GM13977 (cell line): Measurements from ENCODE around the gene AGAP2.
"Not testable (repeated sequence)": the region's sequence is repeated elsewhere in the genome, so short reads cannot be mapped to it uniquely, and the experiment has no call there.

Experiments
- DNase-seq: peaks from one replicate; pipeline ENCODE4 v3.0.0; 2012; ENCODE audit warnings: low spot score
- in situ Hi-C: fragments of 300-500 bp; cut with MboI; formaldehyde crosslinking; loops from one replicate; pipeline ENCODE4 v1.12.0; 2022; ENCODE audit warnings: low sequenced_read_pairs, low pct_unique_long_range_greater_than_20kb, mixed read lengths, inconsistent platforms; ENCODE audit not compliant: unreplicated experiment
- TF ChIP-seq, protein P1 (sequence below): IDR thresholded peaks from 2 replicates; pipeline ENCODE4 v1.5.1; 2012; ENCODE audit warnings: mild to moderate bottlenecking, control low read depth; ENCODE audit not compliant: insufficient read depth; ENCODE audit errors: extremely low read depth, missing control alignments

AGAP2 gene

GRCh38 chr12:57724003-57724935, 14.3 kb downstream of the AGAP2 start:
- in situ Hi-C loops: no loop called here
- TF ChIP-seq, protein P1, sequence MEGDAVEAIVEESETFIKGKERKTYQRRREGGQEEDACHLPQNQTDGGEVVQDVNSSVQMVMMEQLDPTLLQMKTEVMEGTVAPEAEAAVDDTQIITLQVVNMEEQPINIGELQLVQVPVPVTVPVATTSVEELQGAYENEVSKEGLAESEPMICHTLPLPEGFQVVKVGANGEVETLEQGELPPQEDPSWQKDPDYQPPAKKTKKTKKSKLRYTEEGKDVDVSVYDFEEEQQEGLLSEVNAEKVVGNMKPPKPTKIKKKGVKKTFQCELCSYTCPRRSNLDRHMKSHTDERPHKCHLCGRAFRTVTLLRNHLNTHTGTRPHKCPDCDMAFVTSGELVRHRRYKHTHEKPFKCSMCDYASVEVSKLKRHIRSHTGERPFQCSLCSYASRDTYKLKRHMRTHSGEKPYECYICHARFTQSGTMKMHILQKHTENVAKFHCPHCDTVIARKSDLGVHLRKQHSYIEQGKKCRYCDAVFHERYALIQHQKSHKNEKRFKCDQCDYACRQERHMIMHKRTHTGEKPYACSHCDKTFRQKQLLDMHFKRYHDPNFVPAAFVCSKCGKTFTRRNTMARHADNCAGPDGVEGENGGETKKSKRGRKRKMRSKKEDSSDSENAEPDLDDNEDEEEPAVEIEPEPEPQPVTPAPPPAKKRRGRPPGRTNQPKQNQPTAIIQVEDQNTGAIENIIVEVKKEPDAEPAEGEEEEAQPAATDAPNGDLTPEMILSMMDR: no peak
- DNase-seq: no peak

- in situ Hi-C loops: no loop called here
- DNase-seq: peak; percentile 28
- TF ChIP-seq, protein P1: no peak
Observed at GRCh38 chr12:57723630-57723962, 14.9 kb downstream of the AGAP2 start.

DNA sequence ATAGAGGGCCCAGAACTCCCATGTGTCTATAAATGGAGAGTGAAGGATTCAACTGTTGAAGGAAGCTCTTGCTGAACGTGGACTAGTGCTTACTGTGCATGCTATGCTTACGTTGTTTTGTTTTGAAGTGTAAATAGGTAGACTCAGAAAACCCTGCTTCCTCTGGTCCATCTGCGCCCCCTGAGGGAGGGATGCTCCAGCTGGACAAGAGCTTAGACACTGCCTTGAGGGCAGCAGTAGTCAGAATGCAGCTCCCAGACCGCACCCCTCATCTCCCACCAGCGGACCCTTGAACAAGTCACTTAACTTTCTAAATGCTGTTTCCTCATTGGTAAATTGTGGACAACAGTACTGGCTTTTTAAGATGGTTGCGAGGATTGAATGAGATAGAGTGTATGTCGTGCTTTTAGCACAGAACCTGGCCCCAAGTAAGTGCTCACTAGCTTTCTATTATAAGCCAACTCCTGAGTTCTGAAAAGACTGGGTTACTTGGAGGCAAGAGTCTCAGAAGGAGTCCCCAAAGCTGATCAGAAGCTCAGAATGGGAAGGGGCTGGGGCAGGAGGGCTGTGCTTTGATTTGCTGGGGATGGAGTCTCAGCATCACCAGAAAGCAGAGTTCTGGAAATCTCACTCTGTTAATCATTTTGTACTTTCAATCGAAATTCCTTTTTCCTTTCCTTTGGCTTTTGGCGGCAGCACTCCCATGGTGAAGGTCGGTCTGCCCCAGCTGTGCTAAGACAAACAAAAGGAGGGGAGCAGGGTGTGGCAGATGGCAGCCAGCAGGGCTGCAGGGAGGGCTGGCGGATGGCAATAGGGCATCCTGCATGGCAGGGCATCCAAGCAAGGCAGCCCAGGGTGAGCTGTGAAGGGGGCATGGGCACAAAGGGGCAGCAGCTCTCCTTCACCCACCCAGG, 15.6 kb downstream of the AGAP2 start:
- DNase-seq: peak; percentile 16
- in situ Hi-C loops: no loop called here
- TF ChIP-seq, protein P1: no peak

DNA sequence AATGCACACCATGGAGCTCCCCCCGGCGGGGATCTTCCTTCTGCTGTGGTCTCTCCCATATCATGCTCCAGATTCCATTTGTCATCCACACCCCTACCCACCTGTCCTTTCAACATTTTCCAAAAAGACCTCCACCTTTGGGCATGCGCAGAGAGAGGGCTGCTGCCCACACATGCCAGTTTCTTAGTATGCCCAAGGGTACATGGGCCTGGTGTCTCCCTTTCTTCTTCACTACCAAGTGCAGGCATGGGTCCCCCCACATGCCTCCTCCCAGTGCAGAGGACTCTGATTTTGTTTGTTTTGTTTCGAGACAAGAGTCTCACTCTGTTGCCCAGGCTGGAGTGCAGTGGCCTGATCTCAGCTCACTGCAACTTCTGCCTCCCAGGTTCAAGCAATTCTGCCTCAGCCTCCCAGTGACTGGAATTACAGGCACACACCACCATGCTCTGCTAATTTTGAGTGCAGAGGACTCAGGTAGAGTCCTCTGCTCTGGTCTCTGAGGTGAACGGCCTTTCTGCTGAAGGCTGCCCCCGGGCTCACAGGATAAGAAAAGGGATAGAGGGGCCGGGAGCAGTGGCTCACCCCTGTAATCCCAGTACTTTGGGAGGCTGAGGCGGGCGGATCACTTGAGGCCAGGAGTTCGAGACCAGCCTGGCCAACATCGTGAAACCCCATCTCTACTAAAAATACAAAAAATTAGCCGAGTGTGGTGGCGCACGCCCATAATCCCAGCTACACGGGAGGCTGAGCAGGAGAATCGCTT, 16.5 kb downstream of the AGAP2 start:
- not testable (repeated sequence) for DNase-seq

GRCh38 chr12:57720606-57721595, 17.6 kb downstream of the AGAP2 start:
- TF ChIP-seq, protein P1: no peak
- in situ Hi-C loops: no loop called here
- peak; percentile 24 for DNase-seq

More for the DNA sequence above, 16.5 kb downstream of the AGAP2 start:
- in situ Hi-C loops: not testable (repeated sequence)
